ENCODE data around the gene COPS4. TPM values are rescaled to one million over a fixed set of nuclear protein-coding genes. Genes with fewer than 3 reads are reported as not detected.
"Not testable (repeated sequence)": the region's sequence is repeated elsewhere in the genome, so short reads cannot be mapped to it uniquely, and the experiment has no call there.

The COPS4 gene
- total and polyA plus RNA-seq, 2 of the 8 experiments (the other 6 are each of a cell fraction or from before 2014, with no cell fraction given): 14.9 to 28.3 TPM

DNA sequence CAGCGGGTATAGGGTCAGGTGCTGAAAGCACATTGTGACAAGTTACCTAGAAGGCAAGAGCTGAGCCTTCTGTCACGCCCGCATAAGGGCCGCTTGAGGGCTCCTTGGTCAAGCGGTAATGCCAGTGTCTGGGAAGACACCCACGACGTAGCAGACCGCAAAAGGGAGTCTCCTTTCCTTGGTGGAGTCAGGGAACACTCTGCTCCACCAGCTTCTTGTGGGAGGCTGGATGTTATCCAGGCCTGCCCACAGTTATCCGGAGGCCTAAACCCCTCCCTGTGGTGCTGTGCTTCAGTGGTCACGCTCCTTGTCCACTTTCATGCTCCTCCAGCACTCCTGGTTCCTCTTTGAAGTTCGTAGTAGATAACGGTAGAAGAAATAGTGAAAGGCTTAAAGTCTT is 50.0 kb downstream of the COPS4 start:
- H3K23me2 ChIP-seq (ENCODE audit: low read depth, low read length); POLR2A ChIA-PET (ENCODE audit: partially characterized antibody); H3K23ac ChIP-seq (ENCODE audit: insufficient read length); H4K5ac ChIP-seq (ENCODE audit: insufficient read length, low read depth, low read length); H3K4me3 ChIP-seq (ENCODE audit: extremely low read depth in 1 of 4, insufficient read depth in 2 of 4, low read depth in 3 of 4, low read length in 4 of 4); H3K27ac ChIP-seq (ENCODE audit: low read depth, low read length); H3K4ac ChIP-seq (replicated peaks; ENCODE audit: insufficient read length, low read depth, low read length); H4K91ac ChIP-seq (replicated peaks; ENCODE audit: insufficient read length, low read length); H4K8ac ChIP-seq (ENCODE audit: extremely low read depth, insufficient read depth, low read length); H3K4me1 ChIP-seq (replicated peaks in 1 of 4; ENCODE audit: control insufficient read depth in 3 of 4, insufficient read depth in 4 of 4, low read length in 3 of 4); H3K18ac ChIP-seq (ENCODE audit: extremely low read depth, low read length); H3K9me3 ChIP-seq (ENCODE audit: insufficient read depth in 2 of 2, low read depth in 1 of 2, low read length in 1 of 2); H2AK5ac ChIP-seq (ENCODE audit: low read depth, low read length); H3K56ac ChIP-seq (replicated peaks; ENCODE audit: insufficient read length, low read depth, low read length); H3K4me2 ChIP-seq (ENCODE audit: insufficient read depth in 1 of 2, low read depth in 2 of 2, low read length in 2 of 2); H3K9ac ChIP-seq (replicated peaks in 1 of 4; ENCODE audit: extremely low read depth in 1 of 4, low read depth in 3 of 4, low read length in 3 of 4); H3K14ac ChIP-seq (ENCODE audit: insufficient read length); H2BK120ac ChIP-seq (replicated peaks; ENCODE audit: low read depth, low read length); H2BK15ac ChIP-seq (ENCODE audit: low read length); H2BK5ac ChIP-seq (ENCODE audit: low read depth, low read length); DNase-seq (ENCODE audit: low read depth in 1 of 2, low spot score in 2 of 2); FAIRE-seq; H2BK20ac ChIP-seq (ENCODE audit: low read length); H3K79me1 ChIP-seq (ENCODE audit: low read depth, low read length); H3K36me3 ChIP-seq (ENCODE audit: control insufficient read depth in 2 of 4, insufficient read depth in 4 of 4, low read length in 3 of 4); H4K20me1 ChIP-seq (replicated peaks in 1 of 2; ENCODE audit: control insufficient read depth in 1 of 2, insufficient read depth in 2 of 2, low read length in 2 of 2); H2AFZ ChIP-seq (ENCODE audit: low read length); H3K79me2 ChIP-seq (ENCODE audit: control insufficient read depth in 1 of 2, insufficient read depth in 2 of 2, low read length in 2 of 2); H3K27me3 ChIP-seq (replicated peaks in 1 of 4; ENCODE audit: control insufficient read depth in 3 of 4, extremely low read depth in 1 of 4, insufficient read depth in 3 of 4, low read length in 3 of 4); H2BK12ac ChIP-seq (ENCODE audit: low read depth, low read length): not testable (repeated sequence)
- 90% methylated on average over 12 of the region's 12 CpGs; no CpG with 5 or more reads in 1 of the 2 experiments for WGBS, 2 experiments (ENCODE audit: extremely low coverage in 1 of 2, insufficient coverage in 1 of 2, insufficient read length in 1 of 2, insufficient replicate concordance in 2 of 2, low coverage in 1 of 2, low lambda C conversion rate in 2 of 2, missing lambda C conversion rate in 1 of 2)
- CTCF ChIA-PET (ENCODE audit: partially characterized antibody): interaction anchor here (0.6 to 3.2 kb wide), 7 partner anchors 9 to 166 kb away, joined by 3 to 13 read pairs (median 3); partner anchors contain the start of gene COPS4
